CD14-positive monocyte (primary cell): Measurements from ENCODE around the gene ZP1. TPM values are rescaled to one million over a fixed set of nuclear protein-coding genes. Genes with fewer than 3 reads are reported as not detected.
A peak's percentile ranks its signal among the peaks of the same experiment; 100 is the strongest.

Experiments
- DNase-seq, 3 donors: peaks; one replicate each; pipeline ENCODE4 v3.0.0-alpha.2; 2011 to 2022
- H2AFZ ChIP-seq: 2 replicates; pipeline ENCODE4 v1.6.0; 2012; ENCODE audit warnings: mild to moderate bottlenecking, low read depth, low read length, inconsistent platforms; ENCODE audit not compliant: insufficient read depth, poor library complexity, severe bottlenecking
- H3K27ac ChIP-seq, 2 donors: 1 replicate in 1 of 2; 2 replicates in 1 of 2; pipeline ENCODE4 v1.5.1; 2012 to 2013; ENCODE audit warnings: low read length in 2 of 2, control low read depth in 1 of 2, inconsistent platforms in 1 of 2, low read depth in 1 of 2, mild to moderate bottlenecking in 1 of 2
- H3K27me3 ChIP-seq, 2 donors: one replicate each; pipeline versions ENCODE4 v1.6.0 to v1.6.1; 2011 to 2013; ENCODE audit warnings: low read length in 2 of 2; ENCODE audit not compliant: control insufficient read depth in 2 of 2, insufficient read depth in 2 of 2
- H3K36me3 ChIP-seq, 2 donors: replicated peaks in 1 of 2; 1 replicate in 1 of 2; 2 replicates in 1 of 2; pipeline versions ENCODE4 v1.5.1 to v1.6.1; 2012 to 2013; ENCODE audit warnings: low read length in 2 of 2, control low read depth in 1 of 2, inconsistent platforms in 1 of 2, mild to moderate bottlenecking in 1 of 2; ENCODE audit not compliant: insufficient read depth in 2 of 2, control insufficient read depth in 1 of 2
- H3K4me1 ChIP-seq, 2 donors: 1 replicate in 1 of 2; 2 replicates in 1 of 2; pipeline versions ENCODE4 v1.5.1 to v1.6.1; 2012 to 2013; ENCODE audit warnings: low read length in 2 of 2, control low read depth in 1 of 2, inconsistent platforms in 1 of 2, mild to moderate bottlenecking in 1 of 2, moderate library complexity in 1 of 2; ENCODE audit not compliant: insufficient read depth in 2 of 2, control insufficient read depth in 1 of 2
- H3K4me2 ChIP-seq: replicated peaks from 2 replicates; pipeline ENCODE3; 2012; ENCODE audit warnings: low read length, moderate library complexity, mild to moderate bottlenecking; ENCODE audit not compliant: poor library complexity, severe bottlenecking; ENCODE audit errors: extremely low read depth
- H3K4me3 ChIP-seq, 3 experiments: fragments of 200-600 bp in 1 of 3; sonication (generic) in 1 of 3; replicated peaks in 1 of 3; 1 replicate in 2 of 3; 2 replicates in 1 of 3; pipeline ENCODE4 v1.5.1; 2011 to 2013; ENCODE audit warnings: low read length in 3 of 3, mild to moderate bottlenecking in 3 of 3, control low read depth in 2 of 3, low read depth in 2 of 3, inconsistent platforms in 1 of 3, moderate library complexity in 1 of 3
- H3K79me2 ChIP-seq: 2 replicates; pipeline ENCODE4 v1.6.0; 2012; ENCODE audit warnings: mild to moderate bottlenecking, control low read depth, inconsistent platforms, low read length, moderate library complexity; ENCODE audit not compliant: insufficient read depth
- H3K9ac ChIP-seq: 2 replicates; pipeline ENCODE4 v1.6.0; 2017; ENCODE audit warnings: low read length, mild to moderate bottlenecking; ENCODE audit not compliant: insufficient read depth, poor library complexity, severe bottlenecking
- H3K9me3 ChIP-seq, 2 donors: replicated peaks in 1 of 2; 1 replicate in 1 of 2; 2 replicates in 1 of 2; pipeline versions ENCODE4 v1.5.1 to v1.6.1; 2012 to 2013; ENCODE audit warnings: low read length in 2 of 2, control low read depth in 1 of 2; ENCODE audit not compliant: control insufficient read depth in 1 of 2, insufficient read depth in 1 of 2
- H4K20me1 ChIP-seq: 2 replicates; pipeline ENCODE4 v1.6.0; 2012; ENCODE audit warnings: mild to moderate bottlenecking, low read length, control low read depth, moderate library complexity; ENCODE audit not compliant: insufficient read depth
- H3K27ac Mint-ChIP-seq, 7 donors: one replicate each; pipeline ENCODE4 v1.8.0; 2020; ENCODE audit warnings: mild to moderate bottlenecking in 7 of 7, mixed read lengths in 7 of 7, moderate library complexity in 6 of 7, inconsistent platforms in 2 of 7
- H3K27me3 Mint-ChIP-seq, 3 donors: one replicate each; pipeline ENCODE4 v1.8.0; 2021 to 2022; ENCODE audit warnings: low read depth in 3 of 3, mild to moderate bottlenecking in 3 of 3, mixed read lengths in 3 of 3, moderate library complexity in 3 of 3, inconsistent platforms in 1 of 3
- H3K36me3 Mint-ChIP-seq, 2 donors: one replicate each; pipeline ENCODE4 v1.8.0; 2020; ENCODE audit warnings: mixed read lengths in 2 of 2, inconsistent platforms in 1 of 2, mild to moderate bottlenecking in 1 of 2
- H3K4me1 Mint-ChIP-seq: one replicate; pipeline ENCODE4 v1.8.0; 2020; ENCODE audit warnings: mild to moderate bottlenecking, mixed read lengths
- H3K4me3 Mint-ChIP-seq, 2 donors: one replicate each; pipeline ENCODE4 v1.8.0; 2020; ENCODE audit warnings: mild to moderate bottlenecking in 2 of 2, mixed read lengths in 2 of 2, moderate library complexity in 1 of 2
- H3K9me3 Mint-ChIP-seq, 7 donors: one replicate each; pipeline ENCODE4 v1.8.0; 2020 to 2022; ENCODE audit warnings: mixed read lengths in 7 of 7, mild to moderate bottlenecking in 6 of 7, moderate library complexity in 6 of 7, inconsistent platforms in 2 of 7
- WGBS: methylation state at CpG from one replicate; pipeline ENCODE4 v1.1.5; 2013; ENCODE audit warnings: missing lambda C conversion rate; ENCODE audit not compliant: insufficient coverage; 5-methylcytosine and 5-hydroxymethylcytosine counted together
- intact Hi-C, 2 donors: fragments of 100-400 bp; cut with micrococcal nuclease; formaldehyde crosslinking; loops; one replicate each; pipeline versions ENCODE4 v1.15.0 to v1.15.1; 2023
- polyA plus RNA-seq, 3 donors: library from polyadenylated mRNA; depleted of rRNA in 1 of 3; unstranded in 2 of 3; stranded (reverse) in 1 of 3; fragments of 300-500 nt in 2 of 3; fragments of >200 nt in 1 of 3; fragmentation: Illumina TruSeq in 2 of 3; gene quantifications; 1 replicate in 2 of 3; 2 replicates in 1 of 3; pipeline ENCODE4 v1.2.3, GENCODE V29; 2012 to 2021
- TF ChIP-seq, protein P1 (sequence below): fragments of 200-600 bp; IDR thresholded peaks from one replicate; pipeline ENCODE4 v1.8.0; 2022; ENCODE audit warnings: antibody characterized with exemption, mild to moderate bottlenecking

The ZP1 gene
- polyA plus RNA-seq, 3 donors = 0.09 to 0.40 TPM; not detected in 1

DNA sequence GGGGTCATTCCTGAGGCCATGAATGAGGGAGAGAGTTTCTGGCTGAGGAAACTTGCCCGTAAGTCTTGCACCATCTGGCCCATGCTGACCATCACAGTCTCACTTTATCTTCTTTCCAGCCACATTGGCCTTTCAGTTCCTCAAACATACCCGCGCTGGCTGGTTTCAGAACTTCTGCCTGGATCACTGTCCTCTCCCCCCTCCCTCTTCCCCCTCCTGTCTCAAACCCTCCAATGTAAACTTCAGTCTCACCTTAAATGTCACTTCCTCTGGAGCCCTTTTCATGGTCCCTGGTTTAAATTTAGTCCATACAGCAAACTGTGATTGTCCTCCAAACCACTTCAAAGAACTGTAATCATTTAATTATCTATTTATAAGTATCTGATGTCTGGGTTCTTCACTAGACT, 42.9 kb downstream of the ZP1 start:
- Histone ChIP-seq H3K9me3 (no peaks in the 10 kb centered on the region), H4K20me1 (peaks cover 13% of the 10 kb centered on the region), H3K4me2 (peak overlapping the region; percentile 10), H3K4me1 (peaks cover 66 to 71% of the 10 kb centered on the region in 2 donors), H3K27me3 (no peaks in the 10 kb centered on the region), H3K9ac (peak overlapping the region; percentile 6), H3K79me2 (peaks cover 19% of the 10 kb centered on the region), H3K27ac (peak overlapping the region; percentile 55 to 79), H2AFZ (no peak overlapping the region), H3K36me3 (no peaks in the 10 kb centered on the region), H3K4me3 (peak overlapping the region in 1 of 3 experiments; percentile 10)
- DNase-seq = peak; percentile 78 to 88 (median 86)
- H3K4me1 Mint-ChIP-seq = peaks cover 76% of the 10 kb centered on the region
- peaks cover 0 to 12% of the 10 kb centered on the region in 2 donors for H3K36me3 Mint-ChIP-seq
- TF ChIP-seq, protein P1, sequence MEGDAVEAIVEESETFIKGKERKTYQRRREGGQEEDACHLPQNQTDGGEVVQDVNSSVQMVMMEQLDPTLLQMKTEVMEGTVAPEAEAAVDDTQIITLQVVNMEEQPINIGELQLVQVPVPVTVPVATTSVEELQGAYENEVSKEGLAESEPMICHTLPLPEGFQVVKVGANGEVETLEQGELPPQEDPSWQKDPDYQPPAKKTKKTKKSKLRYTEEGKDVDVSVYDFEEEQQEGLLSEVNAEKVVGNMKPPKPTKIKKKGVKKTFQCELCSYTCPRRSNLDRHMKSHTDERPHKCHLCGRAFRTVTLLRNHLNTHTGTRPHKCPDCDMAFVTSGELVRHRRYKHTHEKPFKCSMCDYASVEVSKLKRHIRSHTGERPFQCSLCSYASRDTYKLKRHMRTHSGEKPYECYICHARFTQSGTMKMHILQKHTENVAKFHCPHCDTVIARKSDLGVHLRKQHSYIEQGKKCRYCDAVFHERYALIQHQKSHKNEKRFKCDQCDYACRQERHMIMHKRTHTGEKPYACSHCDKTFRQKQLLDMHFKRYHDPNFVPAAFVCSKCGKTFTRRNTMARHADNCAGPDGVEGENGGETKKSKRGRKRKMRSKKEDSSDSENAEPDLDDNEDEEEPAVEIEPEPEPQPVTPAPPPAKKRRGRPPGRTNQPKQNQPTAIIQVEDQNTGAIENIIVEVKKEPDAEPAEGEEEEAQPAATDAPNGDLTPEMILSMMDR = no peak
- H3K27ac Mint-ChIP-seq = peak overlapping the region; percentile 85 to 95 (median 90)
- intact Hi-C loops = no loop called here
- H3K4me3 Mint-ChIP-seq = no peak overlapping the region
- H3K9me3 Mint-ChIP-seq = peaks cover 0 to 13% (median 6%) of the 10 kb centered on the region in 7 donors
- H3K27me3 Mint-ChIP-seq = peaks cover 0 to 6% (median 2%) of the 10 kb centered on the region in 3 donors
- WGBS = 0% methylated on average over 3 of the region's 3 CpGs

DNA sequence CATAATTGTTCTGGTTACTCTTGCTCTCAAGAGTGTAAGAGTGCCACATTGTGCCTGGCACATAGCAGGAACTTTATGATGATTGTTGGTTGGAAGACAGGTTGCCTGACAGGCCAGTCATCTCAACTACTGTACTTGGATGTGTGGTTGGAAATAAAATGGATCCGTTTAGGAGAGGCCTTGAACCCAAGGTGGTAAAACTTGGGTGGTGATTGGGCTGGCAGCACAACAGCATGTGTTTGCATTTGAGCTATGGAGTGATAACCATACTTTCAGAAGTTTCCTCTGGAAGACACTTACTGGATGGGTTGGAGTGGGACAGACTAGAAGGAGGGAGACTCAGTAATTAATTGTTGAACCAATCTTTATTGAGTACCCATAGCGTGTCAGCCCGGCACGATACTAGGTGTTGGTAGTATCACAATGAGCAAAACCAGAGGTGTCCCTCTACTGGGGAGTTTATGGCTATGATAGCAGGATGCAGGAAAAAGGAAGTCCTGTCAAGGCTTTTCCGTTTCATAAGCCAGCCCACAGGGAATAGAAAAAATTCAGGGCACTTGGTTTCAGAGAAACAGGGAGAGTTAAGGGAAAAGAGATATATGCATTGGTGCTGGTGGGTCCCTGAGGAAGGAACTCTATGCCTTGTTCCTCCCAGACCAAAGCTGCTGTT, 43.5 kb downstream of the ZP1 start:
- intact Hi-C loops = no loop called here
- Mint-ChIP-seq H3K36me3 (peaks cover under 1 to 13% of the 10 kb centered on the region in 2 donors), H3K4me3 (peak overlapping the region in 1 of 2 donors; percentile 21), H3K9me3 (peaks cover 0 to 13% (median 6%) of the 10 kb centered on the region in 7 donors), H3K27ac (peak overlapping the region; percentile 85 to 95 (median 90)), H3K27me3 (peaks cover 0 to 6% (median 2%) of the 10 kb centered on the region in 3 donors), H3K4me1 (peaks cover 76% of the 10 kb centered on the region)
- Histone ChIP-seq H3K4me1 (peaks cover 66 to 71% of the 10 kb centered on the region in 2 donors), H3K4me3 (no peak overlapping the region), H2AFZ (no peak overlapping the region), H3K27ac (peak overlapping the region in 1 of 2 donors; percentile 79), H4K20me1 (peaks cover 12% of the 10 kb centered on the region), H3K27me3 (no peaks in the 10 kb centered on the region), H3K4me2 (peak overlapping the region; percentile 10), H3K36me3 (no peaks in the 10 kb centered on the region), H3K9ac (no peak overlapping the region), H3K9me3 (no peaks in the 10 kb centered on the region), H3K79me2 (peaks cover 19% of the 10 kb centered on the region)
- 51% methylated on average over 5 of the region's 5 CpGs for WGBS
- TF ChIP-seq, protein P1 = peak; percentile 39
- DNase-seq = peak in 2 of 3 donors; percentile 55 to 62
